HG02759 (cell line): Measurements from ENCODE around the gene CD79A.
A peak's percentile ranks its signal among the peaks of the same experiment; 100 is the strongest.

Source experiments
- ATAC-seq: cut with Tn5 transposase; IDR thresholded peaks from one replicate; pipeline ENCODE4 v1.9.1; 2021; ENCODE audit warnings: mild to moderate bottlenecking, moderate library complexity; ENCODE audit not compliant: unreplicated experiment

CD79A gene

GRCh38 chr19:41876847-41877832 is at the start of gene CD79A:
Gene CD79A (plus strand): TSS chr19:41877279. CDS start chr19:41877305, 26 bp downstream.
- ATAC-seq, result peak; percentile 73

- no peak for ATAC-seq
Observed at GRCh38 chr19:41837981-41838708, 38.9 kb upstream of the CD79A start.

GRCh38 chr19:41839211-41839610 is 37.9 kb upstream of the CD79A start:
- ATAC-seq, result no peak

- ATAC-seq, result no peak
Observed at GRCh38 chr19:41843371-41843770, 33.7 kb upstream of the CD79A start.

- no peak for ATAC-seq
Observed at GRCh38 chr19:41844601-41845000, 32.5 kb upstream of the CD79A start, which contains the start of gene LYPD4. Gene LYPD4 (minus strand): TSS chr19:41844683. CDS start chr19:41839285, 5,398 bp downstream.

- ATAC-seq, result no peak
Observed at GRCh38 chr19:41845001-41845050, 32.3 kb upstream of the CD79A start, which contains the start of gene DMRTC2. Gene DMRTC2 (plus strand): TSS chr19:41845042. CDS start chr19:41847429, 2,387 bp downstream.

- no peak for ATAC-seq
Observed at GRCh38 chr19:41845051-41845590, 32.0 kb upstream of the CD79A start.

GRCh38 chr19:41847351-41848105 is 29.6 kb upstream of the CD79A start:
- no peak for ATAC-seq

- ATAC-seq, result no peak
Observed at GRCh38 chr19:41848666-41849065, 28.4 kb upstream of the CD79A start.

GRCh38 chr19:41849067-41849466 is 28.0 kb upstream of the CD79A start:
- no peak for ATAC-seq

GRCh38 chr19:41850381-41850780 is 26.7 kb upstream of the CD79A start:
- no peak for ATAC-seq

- no peak for ATAC-seq
Observed at GRCh38 chr19:41851456-41851855, 25.6 kb upstream of the CD79A start.

- ATAC-seq, result no peak
Observed at GRCh38 chr19:41853344-41853743, 23.7 kb upstream of the CD79A start.

GRCh38 chr19:41853768-41854167 is 23.3 kb upstream of the CD79A start:
- no peak for ATAC-seq

- no peak for ATAC-seq
Observed at GRCh38 chr19:41859213-41859617, 17.9 kb upstream of the CD79A start.

- ATAC-seq, result peak; percentile 79
Observed at GRCh38 chr19:41859618-41860418, 17.3 kb upstream of the CD79A start, which contains the start of gene RPS19. Gene RPS19 (plus strand): TSS chr19:41860255. CDS start chr19:41860775, 520 bp downstream.

GRCh38 chr19:41860419-41861115 is 16.5 kb upstream of the CD79A start:
- ATAC-seq, result no peak

GRCh38 chr19:41861116-41861768 is 15.8 kb upstream of the CD79A start:
- no peak for ATAC-seq

GRCh38 chr19:41861846-41862245 is 15.2 kb upstream of the CD79A start:
- ATAC-seq, result no peak
